ENCODE measurements around the gene CGGBP1.

The CGGBP1 gene

DNA sequence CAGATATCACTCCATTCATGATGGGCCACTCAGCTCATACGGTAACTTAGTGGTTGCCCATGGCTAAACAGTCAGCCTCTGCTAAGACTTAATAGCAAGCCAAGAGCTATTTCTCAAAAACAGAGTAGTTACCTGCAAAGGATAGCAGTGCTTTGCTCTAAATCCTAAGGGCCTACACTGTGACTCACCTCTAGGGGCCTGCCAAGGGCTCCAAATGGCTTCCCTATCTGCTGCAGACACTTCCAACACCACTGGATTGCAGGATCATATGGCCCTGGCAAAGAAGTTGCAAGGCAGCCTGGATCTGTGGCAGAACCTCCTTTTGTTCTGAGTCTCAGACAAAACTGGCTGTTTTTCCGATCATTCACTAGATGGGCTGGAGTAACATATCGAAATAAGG is 17.8 kb downstream of the CGGBP1 start:
- no peaks in the 10 kb centered on the region for H3K36me3 ChIP-seq (ENCODE audit: insufficient read depth, low read length)
- H3K4me3 ChIP-seq (ENCODE audit: low read depth in 1 of 2, low read length in 2 of 2) = no peak overlapping the region
- no peak overlapping the region for H3K9ac ChIP-seq (ENCODE audit: low read depth, low read length)
- no peaks in the 10 kb centered on the region for H3K4me1 ChIP-seq (ENCODE audit: insufficient read depth, low read length)
- ATAC-seq (ENCODE audit: insufficient read depth, low read depth) (no peak), DNase-seq (no peak)
- no peak overlapping the region for H3K27ac ChIP-seq (ENCODE audit: low read length)
- H3K9me3 ChIP-seq (ENCODE audit: insufficient read depth, low read length, severe bottlenecking) = no peaks in the 10 kb centered on the region
- H3K27me3 ChIP-seq (ENCODE audit: insufficient read depth, low read length, poor library complexity) = no peaks in the 10 kb centered on the region
- no peak overlapping the region for H2AFZ ChIP-seq (ENCODE audit: low read depth, low read length)
- no peaks in the 10 kb centered on the region for H3K79me2 ChIP-seq (ENCODE audit: insufficient read depth, low read length)
- H4K20me1 ChIP-seq (ENCODE audit: insufficient read depth, low read length) = no peaks in the 10 kb centered on the region
- TF ChIP-seq, protein P1, sequence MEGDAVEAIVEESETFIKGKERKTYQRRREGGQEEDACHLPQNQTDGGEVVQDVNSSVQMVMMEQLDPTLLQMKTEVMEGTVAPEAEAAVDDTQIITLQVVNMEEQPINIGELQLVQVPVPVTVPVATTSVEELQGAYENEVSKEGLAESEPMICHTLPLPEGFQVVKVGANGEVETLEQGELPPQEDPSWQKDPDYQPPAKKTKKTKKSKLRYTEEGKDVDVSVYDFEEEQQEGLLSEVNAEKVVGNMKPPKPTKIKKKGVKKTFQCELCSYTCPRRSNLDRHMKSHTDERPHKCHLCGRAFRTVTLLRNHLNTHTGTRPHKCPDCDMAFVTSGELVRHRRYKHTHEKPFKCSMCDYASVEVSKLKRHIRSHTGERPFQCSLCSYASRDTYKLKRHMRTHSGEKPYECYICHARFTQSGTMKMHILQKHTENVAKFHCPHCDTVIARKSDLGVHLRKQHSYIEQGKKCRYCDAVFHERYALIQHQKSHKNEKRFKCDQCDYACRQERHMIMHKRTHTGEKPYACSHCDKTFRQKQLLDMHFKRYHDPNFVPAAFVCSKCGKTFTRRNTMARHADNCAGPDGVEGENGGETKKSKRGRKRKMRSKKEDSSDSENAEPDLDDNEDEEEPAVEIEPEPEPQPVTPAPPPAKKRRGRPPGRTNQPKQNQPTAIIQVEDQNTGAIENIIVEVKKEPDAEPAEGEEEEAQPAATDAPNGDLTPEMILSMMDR (IDR thresholded peaks at IDR 0.05; ENCODE audit: borderline replicate concordance, extremely low read depth, low read length, poor library complexity, severe bottlenecking) = no peak
- no peak for TF ChIP-seq EZH2 (IDR thresholded peaks at IDR 0.05; ENCODE audit: borderline replicate concordance, low read depth, low read length, severe bottlenecking)
- H3K4me2 ChIP-seq (ENCODE audit: insufficient read depth, low read length) = no peak overlapping the region

DNA sequence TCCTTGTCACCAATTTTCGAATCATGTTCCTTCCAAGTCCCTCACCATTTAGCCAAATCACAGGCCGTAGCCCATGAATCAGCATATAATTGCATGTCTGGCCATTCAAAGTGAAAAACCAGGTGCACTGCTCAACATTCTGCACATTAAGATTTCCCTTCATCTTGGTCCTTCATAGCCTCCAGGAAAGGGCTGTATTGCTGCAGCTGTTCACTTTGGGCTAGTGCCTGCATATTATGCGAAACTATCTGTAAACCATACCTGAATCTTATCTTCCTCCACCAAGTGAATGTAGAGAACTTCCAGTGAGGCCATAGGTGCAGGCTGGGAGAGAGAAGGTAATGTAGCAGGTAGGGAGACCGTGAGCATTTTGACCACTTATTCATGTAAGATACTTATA is 18.3 kb downstream of the CGGBP1 start:
- ATAC-seq (ENCODE audit: insufficient read depth, low read depth) (no peak), DNase-seq (no peak)

DNA sequence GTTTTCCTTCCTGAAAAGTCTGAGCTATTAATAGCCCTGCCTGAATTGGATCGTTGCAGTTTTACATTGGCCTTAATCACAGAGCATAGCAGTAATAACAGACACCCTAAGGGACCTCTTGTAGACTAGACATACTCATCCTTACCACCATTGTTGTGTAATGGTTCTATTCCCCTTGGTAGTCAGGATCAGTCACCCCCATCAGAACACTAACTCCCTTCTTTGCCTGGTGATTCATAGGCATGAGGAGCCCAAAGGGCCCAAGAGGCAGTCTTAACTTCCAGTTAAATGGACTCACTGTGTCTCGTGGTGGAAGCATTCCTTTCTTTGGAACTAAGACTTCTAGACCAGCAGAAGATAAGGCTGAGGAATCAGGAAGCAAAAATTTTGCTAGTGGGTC is 20.2 kb downstream of the CGGBP1 start:
- Histone ChIP-seq H3K9ac (ENCODE audit: low read depth, low read length) (no peak overlapping the region), H2AFZ (ENCODE audit: low read depth, low read length) (no peak overlapping the region), H3K79me2 (ENCODE audit: insufficient read depth, low read length) (no peaks in the 10 kb centered on the region), H3K4me3 (ENCODE audit: low read depth in 1 of 2, low read length in 2 of 2) (no peak overlapping the region), H3K27ac (ENCODE audit: low read length) (no peak overlapping the region), H4K20me1 (ENCODE audit: insufficient read depth, low read length) (no peaks in the 10 kb centered on the region), H3K9me3 (ENCODE audit: insufficient read depth, low read length, severe bottlenecking) (no peaks in the 10 kb centered on the region), H3K4me1 (ENCODE audit: insufficient read depth, low read length) (no peaks in the 10 kb centered on the region), H3K27me3 (ENCODE audit: insufficient read depth, low read length, poor library complexity) (no peaks in the 10 kb centered on the region), H3K4me2 (ENCODE audit: insufficient read depth, low read length) (no peak overlapping the region), H3K36me3 (ENCODE audit: insufficient read depth, low read length) (no peaks in the 10 kb centered on the region)
- DNase-seq (no peak), ATAC-seq (ENCODE audit: insufficient read depth, low read depth) (no peak)
- TF ChIP-seq EZH2 (IDR thresholded peaks at IDR 0.05; ENCODE audit: borderline replicate concordance, low read depth, low read length, severe bottlenecking) = no peak
- TF ChIP-seq, protein P1 (IDR thresholded peaks at IDR 0.05; ENCODE audit: borderline replicate concordance, extremely low read depth, low read length, poor library complexity, severe bottlenecking) = no peak

More for the DNA sequence above, 18.3 kb downstream of the CGGBP1 start:
- H3K27me3 ChIP-seq (ENCODE audit: insufficient read depth, low read length, poor library complexity) = no peaks in the 10 kb centered on the region
- no peak overlapping the region for H3K27ac ChIP-seq (ENCODE audit: low read length)
- no peak overlapping the region for H3K4me2 ChIP-seq (ENCODE audit: insufficient read depth, low read length)
- TF ChIP-seq, protein P1 (IDR thresholded peaks at IDR 0.05; ENCODE audit: borderline replicate concordance, extremely low read depth, low read length, poor library complexity, severe bottlenecking) = no peak
- TF ChIP-seq EZH2 (IDR thresholded peaks at IDR 0.05; ENCODE audit: borderline replicate concordance, low read depth, low read length, severe bottlenecking) = no peak
- H3K79me2 ChIP-seq (ENCODE audit: insufficient read depth, low read length) = no peaks in the 10 kb centered on the region
- no peak overlapping the region for H3K9ac ChIP-seq (ENCODE audit: low read depth, low read length)
- no peaks in the 10 kb centered on the region for H4K20me1 ChIP-seq (ENCODE audit: insufficient read depth, low read length)
- H3K4me1 ChIP-seq (ENCODE audit: insufficient read depth, low read length) = no peaks in the 10 kb centered on the region
- H3K4me3 ChIP-seq (ENCODE audit: low read depth in 1 of 2, low read length in 2 of 2) = no peak overlapping the region
- H2AFZ ChIP-seq (ENCODE audit: low read depth, low read length) = no peak overlapping the region
- no peaks in the 10 kb centered on the region for H3K9me3 ChIP-seq (ENCODE audit: insufficient read depth, low read length, severe bottlenecking)
- no peaks in the 10 kb centered on the region for H3K36me3 ChIP-seq (ENCODE audit: insufficient read depth, low read length)

DNA sequence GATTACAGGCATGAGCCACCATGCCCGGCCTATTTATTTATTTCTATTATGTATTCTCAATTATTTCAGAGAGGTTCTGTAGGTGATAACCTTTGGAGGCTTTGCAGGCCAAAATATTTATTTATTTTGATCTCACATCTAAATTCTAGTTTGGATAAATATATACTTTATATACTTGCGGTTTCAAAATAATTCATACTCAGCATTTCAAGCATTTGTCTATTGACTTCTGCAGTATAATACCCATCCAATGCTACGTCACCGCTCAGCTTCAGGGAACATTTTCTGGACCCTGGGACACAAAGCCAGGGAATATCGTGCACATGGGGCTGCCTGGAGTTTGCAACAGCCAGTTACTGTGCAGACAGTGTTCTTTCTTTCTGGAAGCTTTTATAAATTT is 22.6 kb downstream of the CGGBP1 start:
- Histone ChIP-seq H3K79me2 (ENCODE audit: insufficient read depth, low read length) (no peaks in the 10 kb centered on the region), H3K9me3 (ENCODE audit: insufficient read depth, low read length, severe bottlenecking) (no peaks in the 10 kb centered on the region), H2AFZ (ENCODE audit: low read depth, low read length) (no peak overlapping the region), H3K27me3 (ENCODE audit: insufficient read depth, low read length, poor library complexity) (no peaks in the 10 kb centered on the region), H3K9ac (ENCODE audit: low read depth, low read length) (no peak overlapping the region), H4K20me1 (ENCODE audit: insufficient read depth, low read length) (no peaks in the 10 kb centered on the region), H3K36me3 (ENCODE audit: insufficient read depth, low read length) (no peaks in the 10 kb centered on the region), H3K27ac (ENCODE audit: low read length) (no peak overlapping the region), H3K4me1 (ENCODE audit: insufficient read depth, low read length) (peaks cover 12% of the 10 kb centered on the region), H3K4me3 (ENCODE audit: low read depth in 1 of 2, low read length in 2 of 2) (no peak overlapping the region), H3K4me2 (ENCODE audit: insufficient read depth, low read length) (no peak overlapping the region)
- ATAC-seq (ENCODE audit: insufficient read depth, low read depth) (no peak), DNase-seq (no peak)
- TF ChIP-seq, protein P1 (IDR thresholded peaks at IDR 0.05; ENCODE audit: borderline replicate concordance, extremely low read depth, low read length, poor library complexity, severe bottlenecking) = no peak
- TF ChIP-seq EZH2 (IDR thresholded peaks at IDR 0.05; ENCODE audit: borderline replicate concordance, low read depth, low read length, severe bottlenecking) = no peak

Measured in DND-41 (cell line).